ES-I3 (cell line): ENCODE results near the gene FAM181A.

Source experiments
- H3K36me3 ChIP-seq: 2 replicates; pipeline ENCODE4 v1.6.1; 2013; ENCODE audit warnings: mild to moderate bottlenecking, low read length, control low read depth, moderate library complexity; ENCODE audit not compliant: insufficient read depth
- H3K4me1 ChIP-seq: 2 replicates; pipeline ENCODE4 v1.6.1; 2013; ENCODE audit warnings: mild to moderate bottlenecking, control low read depth, low read length; ENCODE audit not compliant: insufficient read depth
- H3K9ac ChIP-seq: 2 replicates; pipeline ENCODE4 v1.6.1; 2013; ENCODE audit warnings: low read depth, mild to moderate bottlenecking, low read length, moderate library complexity
- H3K9me3 ChIP-seq: 2 replicates; pipeline ENCODE4 v1.6.1; 2013; ENCODE audit warnings: mild to moderate bottlenecking, low read length, moderate library complexity; ENCODE audit not compliant: control insufficient read depth, insufficient read depth

Gene FAM181A

DNA sequence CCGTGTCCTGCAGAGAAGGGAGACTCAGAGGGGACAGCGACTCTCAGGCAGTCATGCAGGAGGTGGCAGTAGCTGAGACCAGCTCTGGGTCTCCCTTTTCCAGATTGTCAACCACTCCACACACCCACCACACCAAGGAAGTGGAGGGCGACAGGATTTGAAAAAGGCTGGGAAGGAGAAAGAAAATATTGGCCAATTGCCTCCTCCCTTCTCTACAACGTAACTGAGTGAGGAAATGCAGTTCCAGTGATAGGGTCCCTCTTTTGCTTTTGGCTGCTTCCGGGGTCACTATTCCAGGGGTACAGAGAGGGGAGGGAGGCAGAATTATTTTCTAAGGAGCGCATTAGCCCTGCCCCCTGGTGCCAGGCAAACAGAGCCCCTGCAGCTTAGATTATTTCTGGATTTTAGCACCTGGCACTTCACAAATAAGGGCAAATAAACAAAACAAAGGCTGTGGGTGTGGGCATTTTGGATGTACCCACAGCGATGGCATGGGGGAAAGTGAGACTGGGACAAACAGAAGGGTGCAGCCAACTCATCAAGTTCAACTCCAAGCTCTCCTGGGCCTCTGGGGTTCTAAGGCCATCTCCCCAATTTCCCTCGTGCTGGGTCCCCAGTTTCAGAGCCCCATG lies 28.8 kb downstream of the FAM181A start:
- Histone ChIP-seq H3K4me1 (peaks cover 41% of the 10 kb centered on the region), H3K9me3 (no peaks in the 10 kb centered on the region), H3K36me3 (no peaks in the 10 kb centered on the region), H3K9ac (no peak overlapping the region)

DNA sequence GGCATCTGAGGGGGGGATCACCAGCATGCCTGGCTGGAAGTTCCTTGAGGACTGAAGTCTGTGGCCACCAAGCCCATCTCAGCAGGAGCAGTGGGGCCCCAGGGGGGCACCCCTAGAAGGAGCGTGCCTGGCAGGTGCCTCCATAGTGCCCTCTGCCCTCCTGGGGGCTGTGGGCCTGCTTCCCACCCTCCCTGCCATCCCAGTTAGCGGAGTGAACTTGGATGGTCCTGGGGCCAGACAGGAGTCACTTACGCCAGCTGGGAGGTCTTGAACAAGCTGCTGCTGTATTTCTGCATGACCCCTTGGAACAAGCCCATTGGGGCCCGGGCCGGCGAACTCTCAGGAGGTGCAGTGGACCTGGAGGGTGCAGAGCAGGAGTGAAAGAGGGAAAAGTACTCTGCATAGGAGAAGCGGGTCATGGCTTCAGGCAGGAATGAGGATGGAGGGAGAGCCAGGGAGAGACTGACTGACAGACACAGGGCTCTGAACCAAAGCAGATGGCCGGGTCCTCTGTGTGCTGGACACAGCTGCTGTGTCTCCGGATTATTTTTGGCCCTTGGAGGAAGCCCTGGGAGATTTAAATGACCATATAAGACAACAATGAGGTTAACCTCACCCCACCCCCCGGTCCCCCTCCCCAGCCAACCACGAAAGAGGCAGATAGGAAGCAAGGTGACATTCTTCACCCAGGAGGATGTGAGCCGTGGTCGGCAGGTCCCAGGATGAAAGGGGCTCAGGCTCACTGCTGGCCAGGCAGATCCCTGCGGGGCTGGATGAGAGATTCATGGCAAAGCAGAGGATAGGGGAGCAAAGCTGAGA lies 29.6 kb downstream of the FAM181A start:
- no peaks in the 10 kb centered on the region for H3K9me3 ChIP-seq
- H3K4me1 ChIP-seq = peaks cover 41% of the 10 kb centered on the region
- H3K36me3 ChIP-seq = no peaks in the 10 kb centered on the region
- no peak overlapping the region for H3K9ac ChIP-seq

DNA sequence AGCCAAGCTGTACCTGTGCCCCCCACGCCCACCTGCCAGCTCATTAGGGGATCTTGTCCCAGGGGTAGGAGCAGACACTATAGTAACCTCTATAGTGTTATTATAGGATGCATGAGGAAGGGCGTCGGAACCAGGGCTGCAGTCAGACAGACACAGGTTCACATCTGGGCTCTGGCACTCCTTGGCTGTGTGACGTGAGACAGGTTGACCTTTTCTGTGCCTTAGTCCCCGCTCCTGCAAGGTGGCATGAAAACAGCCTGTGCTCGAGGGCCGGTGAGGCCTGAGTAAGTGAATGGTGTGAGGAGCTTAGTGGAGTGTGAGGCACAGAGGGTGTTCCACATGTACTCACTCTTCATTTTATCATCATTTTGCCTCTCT lies 30.2 kb downstream of the FAM181A start:
- Histone ChIP-seq H3K9ac (no peak overlapping the region), H3K36me3 (no peaks in the 10 kb centered on the region), H3K9me3 (no peaks in the 10 kb centered on the region), H3K4me1 (peaks cover 41% of the 10 kb centered on the region)

DNA sequence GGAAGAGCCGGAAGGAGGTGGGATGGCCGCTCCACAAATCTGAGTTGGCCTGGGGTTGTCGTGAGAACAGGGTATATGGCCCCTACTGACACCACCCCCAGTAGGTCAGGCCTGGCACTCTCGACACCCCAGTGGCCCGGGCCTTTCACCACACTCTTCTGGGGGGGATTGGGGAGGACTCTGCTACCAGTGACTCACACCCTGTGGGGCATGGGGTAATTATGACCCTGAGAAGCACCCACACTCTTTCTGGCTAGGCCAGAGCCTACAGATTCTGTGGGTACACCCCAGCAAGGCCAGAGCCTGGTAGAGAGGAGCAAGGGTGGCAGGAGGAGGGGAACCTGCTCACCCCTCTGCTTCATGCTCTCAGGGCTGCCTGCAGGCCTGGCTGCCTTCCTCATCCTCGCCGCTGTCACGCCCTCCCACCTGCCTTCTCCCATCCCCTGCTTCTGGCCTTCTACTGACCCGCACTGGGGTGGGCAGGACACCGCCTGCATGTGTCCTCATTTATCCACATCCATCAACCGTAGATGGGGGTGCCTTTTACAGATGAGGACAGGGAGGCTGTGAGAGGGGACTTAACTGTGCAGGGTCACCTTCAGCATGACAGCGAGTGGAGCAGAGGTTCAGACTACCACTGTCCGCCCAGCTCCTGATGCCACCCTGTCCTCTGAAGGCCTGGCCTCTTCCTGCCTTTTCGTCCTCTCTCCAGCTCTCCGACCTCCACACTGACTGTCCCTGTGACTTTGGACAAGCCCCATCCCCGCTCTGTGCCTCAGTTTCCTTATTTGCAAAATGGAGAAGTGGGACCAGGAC lies 30.8 kb downstream of the FAM181A start:
- H3K9ac ChIP-seq = no peak overlapping the region
- H3K9me3 ChIP-seq = no peaks in the 10 kb centered on the region
- peaks cover 43% of the 10 kb centered on the region for H3K4me1 ChIP-seq
- no peaks in the 10 kb centered on the region for H3K36me3 ChIP-seq

DNA sequence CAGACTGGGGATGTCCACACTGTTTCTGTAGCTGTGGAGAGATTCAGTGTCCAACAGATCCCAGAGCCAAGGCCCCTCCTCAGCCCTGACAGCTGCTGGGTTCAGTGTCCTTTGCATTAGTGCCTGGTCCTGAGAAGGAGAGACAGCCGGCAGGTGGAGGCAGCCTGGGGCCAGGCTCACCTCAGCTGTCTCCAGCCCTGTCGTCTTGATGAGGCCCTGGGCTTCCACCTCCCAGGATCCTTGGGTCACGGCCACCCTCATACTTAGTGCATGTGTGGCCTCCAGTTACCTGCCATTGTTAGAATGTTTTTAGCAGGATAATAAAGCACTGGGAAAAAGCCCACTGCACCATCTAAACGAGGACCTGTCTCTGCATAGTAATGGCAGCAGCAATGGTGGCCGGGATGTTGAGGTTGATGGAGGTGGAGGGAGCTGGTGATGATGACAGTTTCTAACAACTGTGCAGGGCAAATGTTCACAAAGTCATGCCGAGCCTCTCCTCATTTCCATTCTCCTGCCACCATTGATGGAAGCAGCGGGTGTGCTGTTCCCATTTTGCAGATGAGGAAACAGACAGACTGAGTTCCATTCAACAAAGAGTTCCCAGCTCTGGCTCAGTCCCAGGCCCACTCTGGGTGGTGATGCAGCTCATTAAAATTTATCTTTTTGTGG lies 31.6 kb downstream of the FAM181A start:
- no peak overlapping the region for H3K9ac ChIP-seq
- no peaks in the 10 kb centered on the region for H3K9me3 ChIP-seq
- H3K4me1 ChIP-seq = peaks cover 42% of the 10 kb centered on the region

DNA sequence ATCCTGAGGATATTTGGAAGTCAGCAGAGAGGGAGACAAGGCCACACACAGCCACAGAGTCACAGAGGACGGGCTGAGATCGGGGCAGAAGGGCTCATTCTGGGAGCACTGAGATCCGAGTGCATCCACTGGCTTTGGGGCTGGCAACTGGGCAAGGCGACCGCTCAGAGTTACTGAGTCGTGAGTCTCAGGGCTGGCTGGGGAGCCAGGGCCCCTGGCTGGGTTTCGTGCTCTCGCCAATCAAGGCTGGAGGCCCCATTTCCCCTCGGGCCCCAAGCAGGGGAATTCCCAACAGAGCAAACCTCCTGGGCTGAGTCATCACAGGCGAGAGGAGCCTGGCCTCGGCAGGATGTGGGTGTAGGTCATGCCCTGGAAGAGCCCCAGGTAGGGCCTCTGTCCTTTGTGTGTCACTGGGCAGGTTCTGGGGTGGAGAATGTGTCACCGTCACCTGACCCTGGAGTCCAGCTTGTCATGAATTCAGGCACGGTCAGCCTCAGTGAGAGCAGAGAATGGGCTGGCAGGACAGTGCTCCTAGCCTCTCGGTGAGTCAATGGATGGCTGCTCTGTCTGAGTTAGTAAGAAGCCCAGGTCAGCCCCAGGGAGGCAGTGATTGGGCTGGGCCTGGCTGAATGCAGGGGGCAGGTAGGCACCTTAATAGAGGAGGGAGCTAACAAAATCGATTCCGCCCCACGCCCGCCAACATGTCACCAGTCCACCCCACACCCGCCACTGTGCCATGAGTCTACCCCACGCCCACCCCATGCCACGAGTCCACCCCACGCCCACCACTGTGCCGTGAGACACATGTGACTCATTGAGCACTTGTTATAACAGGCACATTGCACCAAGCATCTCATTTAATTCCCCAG lies 32.3 kb downstream of the FAM181A start:
- no peaks in the 10 kb centered on the region for H3K36me3 ChIP-seq
- H3K9ac ChIP-seq = no peak overlapping the region
- no peaks in the 10 kb centered on the region for H3K9me3 ChIP-seq
- peaks cover 39% of the 10 kb centered on the region for H3K4me1 ChIP-seq

More for the DNA sequence above, 31.6 kb downstream of the FAM181A start:
- no peaks in the 10 kb centered on the region for H3K36me3 ChIP-seq

DNA sequence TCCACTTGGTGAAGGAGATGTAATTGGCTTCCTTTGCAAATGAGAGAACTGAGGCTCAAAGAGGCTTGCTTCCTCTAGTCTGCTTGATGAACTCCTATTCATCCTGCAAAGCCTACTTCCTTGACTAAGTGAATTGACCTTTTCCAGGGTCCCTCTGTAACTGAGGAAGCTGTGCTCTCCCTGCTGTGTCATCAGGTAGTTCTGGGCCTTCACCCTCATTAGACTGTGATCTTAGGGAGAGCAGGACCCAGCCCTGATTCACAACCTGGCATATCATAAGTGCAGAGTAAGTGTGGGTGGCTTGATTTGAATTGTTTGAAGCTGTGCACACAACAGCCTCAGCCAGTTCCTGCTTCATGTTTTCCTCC lies 32.9 kb downstream of the FAM181A start:
- Histone ChIP-seq H3K9ac (no peak overlapping the region), H3K36me3 (no peaks in the 10 kb centered on the region), H3K4me1 (peaks cover 39% of the 10 kb centered on the region), H3K9me3 (no peaks in the 10 kb centered on the region)

DNA sequence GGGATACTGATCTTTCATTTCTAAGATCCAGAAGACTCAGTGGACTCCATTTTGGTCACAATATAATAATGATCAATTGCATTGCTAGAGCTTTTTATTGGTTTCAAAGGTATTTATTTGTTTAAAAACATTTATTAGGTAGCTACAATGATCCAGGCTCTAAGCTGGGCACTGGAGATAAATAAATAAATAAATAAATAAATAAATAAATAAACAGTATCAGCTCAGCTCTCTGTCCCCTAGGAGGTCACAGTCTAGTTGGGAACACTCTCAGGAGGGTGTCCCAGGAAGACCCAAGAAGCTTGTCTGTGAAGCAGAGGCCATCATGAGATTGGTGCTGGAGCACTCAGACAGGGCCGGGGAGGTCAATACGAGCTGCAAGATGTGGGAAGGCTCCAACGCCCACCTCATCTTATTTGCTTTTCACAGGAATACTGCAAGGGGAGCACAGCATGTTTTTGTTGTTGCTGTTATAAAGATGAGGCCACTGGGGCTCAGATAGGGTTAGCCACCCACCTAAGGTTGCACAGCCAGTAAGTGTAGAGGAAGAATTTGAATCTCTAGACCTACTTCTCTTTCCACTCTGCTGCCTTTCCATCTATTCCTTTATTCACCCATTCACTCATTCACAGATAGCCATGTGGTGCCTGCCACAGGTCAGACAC lies 33.8 kb downstream of the FAM181A start:
- H3K4me1 ChIP-seq = peaks cover 33% of the 10 kb centered on the region
- H3K9me3 ChIP-seq = no peaks in the 10 kb centered on the region
- H3K9ac ChIP-seq = no peak overlapping the region
- H3K36me3 ChIP-seq = no peaks in the 10 kb centered on the region

DNA sequence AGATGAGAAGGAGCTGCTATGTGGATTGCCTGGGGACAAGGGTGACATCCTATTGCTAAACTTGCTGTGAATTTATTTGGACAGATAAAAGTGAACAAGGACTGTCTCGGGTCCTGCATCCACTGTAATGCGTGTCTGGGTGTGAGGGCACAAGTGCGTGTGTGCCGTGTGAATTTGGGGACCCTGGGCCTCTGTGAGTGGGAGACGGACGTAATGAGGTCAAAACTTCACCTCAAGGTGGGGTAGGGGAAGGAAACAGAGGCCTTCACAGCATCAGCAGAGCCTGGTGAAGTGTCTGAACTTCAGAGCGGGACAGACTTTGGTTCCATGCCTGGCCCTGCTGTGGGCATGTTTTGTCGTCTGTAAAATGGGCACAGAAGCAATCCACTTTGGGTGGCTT lies 34.5 kb downstream of the FAM181A start:
- H3K9ac ChIP-seq = no peak overlapping the region
- no peaks in the 10 kb centered on the region for H3K9me3 ChIP-seq
- peaks cover 32% of the 10 kb centered on the region for H3K4me1 ChIP-seq
- no peaks in the 10 kb centered on the region for H3K36me3 ChIP-seq

DNA sequence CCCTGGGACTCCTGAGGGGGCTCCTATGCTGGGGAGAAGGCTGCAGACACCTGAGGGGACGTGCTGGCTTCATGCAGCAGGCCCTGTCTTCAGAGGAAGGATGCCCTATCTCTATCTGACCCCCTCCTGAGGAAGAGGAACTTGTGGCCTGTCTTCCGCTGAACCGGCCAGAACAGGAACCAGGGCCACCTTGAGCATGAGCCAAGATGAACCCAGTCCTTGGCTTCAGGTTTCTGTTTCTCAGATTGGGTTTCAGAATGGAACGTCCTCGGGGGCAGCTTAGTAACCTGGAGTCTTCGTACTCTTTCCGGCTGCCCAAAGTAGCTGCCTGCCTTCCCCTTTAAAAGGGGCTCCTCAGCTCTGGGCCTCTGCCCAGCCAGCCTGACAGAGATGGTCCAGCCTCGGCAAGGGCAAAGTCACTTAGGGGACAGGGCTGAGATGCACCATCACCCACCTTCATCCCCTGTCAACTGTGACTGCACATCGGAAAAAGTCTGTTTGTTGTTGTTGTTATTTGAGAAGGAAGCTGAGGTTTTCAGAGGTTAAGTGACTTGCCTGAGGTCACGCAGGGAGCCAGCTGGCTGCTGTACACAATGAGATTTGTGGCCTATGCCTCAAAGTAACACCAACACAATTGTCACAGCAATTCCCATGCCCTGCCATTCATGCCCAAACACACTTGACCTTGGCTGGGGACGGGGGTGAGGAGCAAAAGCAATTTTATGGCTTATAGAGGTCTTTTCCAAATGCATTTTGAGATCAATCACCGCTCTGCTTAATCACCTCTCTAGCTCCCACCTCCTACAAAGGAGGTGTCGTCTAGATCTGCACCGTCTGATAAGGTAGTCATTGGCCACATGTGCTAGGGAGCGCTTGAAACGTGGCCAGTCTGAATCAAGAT lies 35.8 kb downstream of the FAM181A start:
- H3K36me3 ChIP-seq = no peaks in the 10 kb centered on the region
- no peak overlapping the region for H3K9ac ChIP-seq

DNA sequence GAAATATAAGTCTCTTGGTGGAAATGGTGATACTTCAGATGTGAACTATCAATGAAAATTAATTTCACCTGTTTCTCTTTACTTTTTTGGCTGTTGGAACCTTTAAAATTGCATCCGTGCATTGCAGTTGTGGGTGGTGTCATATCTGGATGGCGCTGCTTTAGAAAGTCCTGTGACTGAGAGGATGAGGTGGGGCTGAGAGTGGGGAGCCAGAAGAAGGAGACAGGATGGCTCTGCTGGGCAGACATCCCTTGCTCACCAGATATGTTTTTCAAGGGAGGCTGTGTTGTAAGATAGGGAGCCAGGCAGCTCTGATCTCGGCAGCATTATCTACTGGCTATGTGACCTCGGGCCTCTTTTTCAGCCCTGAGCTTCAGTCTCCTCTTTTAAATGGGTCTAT lies 36.5 kb downstream of the FAM181A start:
- Histone ChIP-seq H3K36me3 (no peaks in the 10 kb centered on the region), H3K9ac (no peak overlapping the region), H3K9me3 (no peaks in the 10 kb centered on the region), H3K4me1 (peaks cover 25% of the 10 kb centered on the region)

More for the DNA sequence above, 35.8 kb downstream of the FAM181A start:
- Histone ChIP-seq H3K4me1 (peaks cover 30% of the 10 kb centered on the region), H3K9me3 (no peaks in the 10 kb centered on the region)

DNA sequence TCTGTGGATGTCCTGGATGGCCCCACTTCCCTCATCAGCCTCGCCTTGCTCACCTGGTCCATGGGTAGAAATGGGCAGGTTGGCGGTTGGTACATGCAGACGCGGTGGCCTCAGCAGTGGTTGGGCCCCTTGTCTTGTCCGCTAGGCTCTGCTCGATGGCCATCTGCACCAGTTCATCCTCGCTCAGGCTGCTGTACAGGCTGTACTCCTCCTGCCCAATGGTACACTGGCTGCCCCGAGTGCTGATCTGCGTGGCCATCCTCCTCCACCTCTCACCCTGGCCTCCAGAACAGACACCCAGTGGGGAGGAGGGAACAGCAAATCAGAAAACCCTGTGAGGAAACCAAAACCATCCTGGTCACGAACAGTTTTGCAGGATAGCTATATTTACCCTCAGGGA lies 37.1 kb downstream of the FAM181A start:
- no peak overlapping the region for H3K9ac ChIP-seq
- H3K4me1 ChIP-seq = peaks cover 19% of the 10 kb centered on the region
- no peaks in the 10 kb centered on the region for H3K36me3 ChIP-seq
- no peaks in the 10 kb centered on the region for H3K9me3 ChIP-seq
